GM12874 (cell line): ENCODE results near the gene NPRL2.

Source experiments
- TF ChIP-seq, protein P1 (sequence below): IDR thresholded peaks from 2 replicates; pipeline ENCODE4 v1.5.1; 2011; ENCODE audit warnings: low read depth, mild to moderate bottlenecking, control low read depth, low read length, moderate library complexity; ENCODE audit not compliant: insufficient read depth

Gene NPRL2

DNA sequence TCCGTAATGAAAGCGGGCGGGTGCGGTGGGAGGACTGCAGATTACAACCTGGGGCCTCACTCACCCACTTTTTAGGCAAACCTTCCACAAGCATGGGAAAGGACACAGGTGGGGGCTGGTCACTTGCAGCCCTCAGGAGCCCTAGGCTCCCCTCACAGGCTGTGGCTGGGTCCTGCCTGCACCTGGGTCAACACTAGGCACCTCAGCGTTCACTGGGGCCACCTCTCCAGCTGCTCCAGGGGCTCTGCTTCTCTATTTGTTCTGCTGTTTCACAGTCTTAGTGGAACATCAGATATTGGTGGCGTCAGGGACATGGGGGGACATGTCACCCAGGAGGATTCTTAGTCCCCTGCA is 38.8 kb upstream of the NPRL2 start:
- TF ChIP-seq, protein P1, sequence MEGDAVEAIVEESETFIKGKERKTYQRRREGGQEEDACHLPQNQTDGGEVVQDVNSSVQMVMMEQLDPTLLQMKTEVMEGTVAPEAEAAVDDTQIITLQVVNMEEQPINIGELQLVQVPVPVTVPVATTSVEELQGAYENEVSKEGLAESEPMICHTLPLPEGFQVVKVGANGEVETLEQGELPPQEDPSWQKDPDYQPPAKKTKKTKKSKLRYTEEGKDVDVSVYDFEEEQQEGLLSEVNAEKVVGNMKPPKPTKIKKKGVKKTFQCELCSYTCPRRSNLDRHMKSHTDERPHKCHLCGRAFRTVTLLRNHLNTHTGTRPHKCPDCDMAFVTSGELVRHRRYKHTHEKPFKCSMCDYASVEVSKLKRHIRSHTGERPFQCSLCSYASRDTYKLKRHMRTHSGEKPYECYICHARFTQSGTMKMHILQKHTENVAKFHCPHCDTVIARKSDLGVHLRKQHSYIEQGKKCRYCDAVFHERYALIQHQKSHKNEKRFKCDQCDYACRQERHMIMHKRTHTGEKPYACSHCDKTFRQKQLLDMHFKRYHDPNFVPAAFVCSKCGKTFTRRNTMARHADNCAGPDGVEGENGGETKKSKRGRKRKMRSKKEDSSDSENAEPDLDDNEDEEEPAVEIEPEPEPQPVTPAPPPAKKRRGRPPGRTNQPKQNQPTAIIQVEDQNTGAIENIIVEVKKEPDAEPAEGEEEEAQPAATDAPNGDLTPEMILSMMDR = no peak

DNA sequence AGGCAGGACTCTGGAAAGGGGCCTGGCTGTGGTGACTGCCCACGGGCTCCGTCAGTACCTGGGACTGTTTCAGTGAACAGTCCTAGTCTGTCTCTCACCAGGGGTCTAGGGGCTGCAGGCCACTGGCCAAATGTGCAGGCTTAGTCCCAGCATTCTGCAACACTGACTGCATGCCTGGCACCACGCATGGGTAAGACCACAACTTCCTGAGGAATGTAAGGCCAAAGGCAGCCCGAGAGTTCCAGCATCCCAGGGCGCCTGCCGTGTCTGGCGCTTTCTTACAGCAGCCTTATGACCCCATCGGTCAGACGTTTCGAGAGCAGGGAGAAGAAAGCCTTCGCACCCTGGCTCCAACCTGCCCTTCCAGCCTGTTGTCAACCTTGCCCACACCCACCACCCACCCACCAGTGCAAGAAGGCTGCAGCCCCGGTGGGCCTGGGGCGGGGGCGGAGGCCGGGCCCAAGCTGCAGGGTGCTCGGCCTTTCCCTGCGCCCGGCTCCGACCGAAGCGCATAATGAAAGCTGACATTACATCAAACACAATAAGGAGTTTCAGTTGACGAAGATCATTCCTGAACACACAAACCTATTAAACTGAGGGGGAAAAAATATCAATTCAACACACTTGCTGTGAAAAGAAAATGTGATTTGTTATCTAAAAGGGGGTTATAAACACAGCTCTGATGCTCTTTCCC is 38.3 kb upstream of the NPRL2 start:
- TF ChIP-seq, protein P1 = no peak

DNA sequence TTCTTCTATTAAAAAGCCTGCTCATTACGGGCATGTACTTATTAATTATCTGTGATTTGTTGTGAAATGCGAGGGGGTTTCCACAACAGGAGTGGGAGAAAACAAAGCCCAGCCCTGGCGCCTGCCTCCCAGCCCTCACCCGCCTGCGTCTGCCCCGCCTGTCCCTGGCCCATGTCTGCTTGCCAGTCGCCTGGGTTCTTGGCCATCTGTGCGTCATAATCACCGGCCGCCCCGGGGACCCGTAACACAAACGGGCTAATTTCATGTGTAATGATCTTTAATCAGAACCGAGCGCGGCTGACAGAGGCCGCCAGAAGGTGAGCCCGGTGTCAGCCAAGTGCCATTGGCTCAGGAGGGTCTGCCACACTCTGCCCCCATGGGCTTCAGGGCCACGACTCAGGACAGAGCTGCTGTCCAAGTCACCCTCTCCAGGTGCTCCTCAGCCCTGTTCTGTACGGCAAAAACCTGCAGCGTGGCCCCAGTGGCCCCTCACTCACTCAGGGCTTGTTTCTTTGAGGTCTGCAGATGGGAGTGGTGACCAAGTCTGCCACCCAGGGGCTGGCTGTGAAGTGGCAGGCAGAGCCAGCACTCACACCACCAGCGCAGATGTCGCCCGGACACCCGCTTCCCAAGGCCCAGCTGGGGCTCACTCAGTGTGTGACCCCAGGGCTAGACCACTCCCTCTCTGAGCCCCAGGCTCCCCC is 37.6 kb upstream of the NPRL2 start:
- TF ChIP-seq, protein P1 = peak; percentile 47

DNA sequence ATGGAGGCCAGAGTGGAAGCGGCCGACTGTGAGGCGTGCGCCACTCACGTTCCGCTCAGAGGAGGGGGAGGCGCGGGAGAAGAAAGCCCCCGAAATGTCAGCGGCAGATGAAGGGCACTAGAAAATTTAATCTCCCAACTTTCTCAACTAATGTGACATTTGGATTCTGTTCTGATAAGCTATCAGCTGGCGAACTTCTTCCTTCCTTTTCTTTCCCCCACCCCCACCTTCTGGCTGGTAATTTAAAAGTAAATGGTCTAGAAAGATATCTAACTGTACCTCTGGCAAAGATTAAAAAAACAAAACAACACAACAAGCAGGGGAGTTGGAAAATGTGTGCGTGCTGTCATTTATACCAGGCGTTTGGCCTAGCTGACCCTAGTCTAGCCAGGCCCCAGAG is 35.2 kb upstream of the NPRL2 start:
- TF ChIP-seq, protein P1 = no peak

DNA sequence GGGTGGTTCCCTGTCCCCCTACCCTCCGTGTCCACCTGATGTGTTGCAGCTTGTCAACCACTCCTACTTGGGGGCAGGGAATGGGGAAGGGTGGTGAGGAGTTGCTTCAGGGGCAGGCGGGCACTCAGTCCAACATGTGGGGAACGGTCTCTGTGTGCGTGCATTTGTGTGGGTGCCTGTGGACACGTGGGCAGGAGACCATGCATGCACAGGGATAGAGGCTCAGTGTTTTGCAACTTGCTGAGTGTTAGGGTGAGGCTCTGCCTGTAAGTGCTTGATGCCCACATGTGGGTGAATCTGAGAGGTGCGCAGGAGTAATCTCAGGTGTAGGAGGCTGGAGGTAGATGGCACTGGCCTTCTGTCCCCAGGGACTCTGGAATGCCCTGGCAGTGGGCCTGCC is 33.2 kb upstream of the NPRL2 start:
- TF ChIP-seq, protein P1 = no peak

DNA sequence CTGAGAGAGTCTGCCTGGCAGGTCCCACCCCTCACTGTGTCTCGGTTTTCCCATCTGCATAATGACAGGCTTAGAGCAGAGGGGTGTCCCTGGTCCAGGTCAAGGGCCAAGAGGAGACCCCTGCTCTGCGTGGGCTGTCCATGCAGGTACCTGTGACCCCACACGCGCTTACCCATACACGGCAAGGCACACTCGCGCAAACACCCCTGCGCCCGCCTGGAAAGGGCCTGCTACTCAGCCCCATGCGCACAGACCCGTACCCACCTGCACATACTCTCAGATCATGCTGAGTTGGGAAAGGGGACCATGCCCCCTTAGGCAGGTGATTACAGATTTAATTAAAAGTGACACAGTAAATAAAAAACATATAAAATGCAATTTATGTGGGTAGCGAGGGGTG is 32.1 kb upstream of the NPRL2 start:
- TF ChIP-seq, protein P1 = no peak

DNA sequence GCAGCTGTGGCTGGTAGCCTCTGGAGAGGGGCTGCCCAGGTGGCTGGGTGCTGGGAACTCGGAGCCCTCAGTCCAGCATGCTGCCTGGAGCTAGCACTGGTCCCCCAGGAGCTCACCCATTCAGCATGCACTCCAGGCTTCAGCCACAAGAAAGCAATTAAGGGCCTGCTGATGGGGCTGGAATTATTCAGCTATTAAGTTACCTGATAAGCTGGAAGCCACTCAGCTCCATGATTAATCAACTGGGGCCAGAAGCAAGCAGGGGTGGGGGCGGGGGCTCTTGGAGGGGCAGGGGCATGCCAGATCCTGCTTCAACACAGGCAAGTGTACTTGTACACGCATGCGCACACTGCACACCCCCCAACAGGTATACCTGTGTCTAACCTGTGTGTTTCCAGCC is 30.8 kb upstream of the NPRL2 start:
- TF ChIP-seq, protein P1 = no peak
